Immature natural killer cell (primary cell): ENCODE data around the gene KCNK4. TPM values are rescaled to one million over a fixed set of nuclear protein-coding genes. Genes with fewer than 3 reads are reported as not detected.
"Not testable (repeated sequence)": the region's sequence is repeated elsewhere in the genome, so short reads cannot be mapped to it uniquely, and the experiment has no call there.

ENCODE experiments used
- DNase-seq, 3 donors: peaks; one replicate each; pipeline ENCODE4 v3.0.0; 2022; ENCODE audit warnings: mixed read lengths in 1 of 3
- H3K27ac Mint-ChIP-seq, 6 donors: one replicate each; pipeline ENCODE4 v1.8.0; 2020; ENCODE audit warnings: mixed read lengths in 6 of 6, mild to moderate bottlenecking in 5 of 6, inconsistent platforms in 4 of 6, moderate library complexity in 3 of 6
- H3K27me3 Mint-ChIP-seq, 3 donors: one replicate each; pipeline ENCODE4 v1.8.0; 2020 to 2021; ENCODE audit warnings: low read depth in 3 of 3, mild to moderate bottlenecking in 3 of 3, mixed read lengths in 3 of 3, moderate library complexity in 3 of 3, inconsistent platforms in 1 of 3
- H3K36me3 Mint-ChIP-seq, 3 donors: one replicate each; pipeline ENCODE4 v1.8.0; 2020; ENCODE audit warnings: mixed read lengths in 3 of 3, inconsistent platforms in 2 of 3, mild to moderate bottlenecking in 2 of 3
- H3K4me1 Mint-ChIP-seq, 2 donors: one replicate each; pipeline ENCODE4 v1.8.0; 2020; ENCODE audit warnings: inconsistent platforms in 2 of 2, mild to moderate bottlenecking in 2 of 2, mixed read lengths in 2 of 2, moderate library complexity in 1 of 2
- H3K4me3 Mint-ChIP-seq, 5 donors: one replicate each; pipeline ENCODE4 v1.8.0; 2020; ENCODE audit warnings: mild to moderate bottlenecking in 5 of 5, mixed read lengths in 5 of 5, inconsistent platforms in 3 of 5, moderate library complexity in 3 of 5
- H3K9me3 Mint-ChIP-seq, 6 donors: one replicate each; pipeline ENCODE4 v1.8.0; 2020; ENCODE audit warnings: mild to moderate bottlenecking in 6 of 6, mixed read lengths in 6 of 6, inconsistent platforms in 4 of 6, moderate library complexity in 3 of 6
- polyA plus RNA-seq, 3 donors: library from polyadenylated mRNA; unstranded; fragments of 300-500 nt; fragmentation: Illumina TruSeq; gene quantifications; one replicate each; pipeline ENCODE4 v1.2.3, GENCODE V29; 2021

Gene KCNK4
- not detected for polyA plus RNA-seq

GRCh38 chr11:64291262-64291751, at the start of gene KCNK4:
TSS of gene KCNK4 (plus strand) at chr11:64291302. CDS start at chr11:64293019, 1,717 bp downstream.
- Mint-ChIP-seq H3K27ac (no peak within 1 kb of the TSS), H3K36me3 (peaks cover 0 to 5% (median 0%) of the 10 kb centered on the region in 3 donors), H3K4me1 (peaks cover 12% of the 10 kb centered on the region in 2 donors), H3K4me3 (peak within 1 kb of the TSS; percentile 40 to 73 (median 64)), H3K27me3 (peaks cover 15 to 18% (median 18%) of the 10 kb centered on the region in 3 donors), H3K9me3 (no peaks in the 10 kb centered on the region)
- no peak for DNase-seq

- H3K9me3 Mint-ChIP-seq: no peaks in the 10 kb centered on the region
- H3K27me3 Mint-ChIP-seq: peaks cover 12 to 17% (median 15%) of the 10 kb centered on the region in 3 donors
- peaks cover 0 to 3% (median 0%) of the 10 kb centered on the region in 3 donors for H3K36me3 Mint-ChIP-seq
- no peak for DNase-seq
- peaks cover 30 to 43% of the 10 kb centered on the region in 2 donors for H3K4me1 Mint-ChIP-seq
- H3K4me3 Mint-ChIP-seq: peak overlapping the region; percentile 84 to 94 (median 85)
- H3K27ac Mint-ChIP-seq: peak overlapping the region; percentile 99 to 100 (median 99)
Observed at GRCh38 chr11:64241491-64242374, 49.4 kb upstream of the KCNK4 start.

- Mint-ChIP-seq H3K27me3 (peaks cover 12 to 19% (median 15%) of the 10 kb centered on the region in 3 donors), H3K36me3 (peaks cover 0 to 3% (median 0%) of the 10 kb centered on the region in 3 donors), H3K27ac (peak overlapping the region in 5 of 6 donors; percentile 8 to 59 (median 50)), H3K4me1 (peaks cover 36 to 52% of the 10 kb centered on the region in 2 donors), H3K4me3 (peak overlapping the region; percentile 51 to 73 (median 60)), H3K9me3 (no peaks in the 10 kb centered on the region)
- DNase-seq: no peak
Observed at GRCh38 chr11:64243236-64243854, 47.8 kb upstream of the KCNK4 start.

- H3K9me3 Mint-ChIP-seq: no peaks in the 10 kb centered on the region
- H3K36me3 Mint-ChIP-seq: peaks cover 0 to 3% (median 0%) of the 10 kb centered on the region in 3 donors
- peak overlapping the region in 3 of 6 donors; percentile 7 to 49 (median 8) for H3K27ac Mint-ChIP-seq
- DNase-seq: no peak
- peak overlapping the region in 4 of 5 donors; percentile 3 to 60 (median 34) for H3K4me3 Mint-ChIP-seq
- peaks cover 36 to 50% of the 10 kb centered on the region in 2 donors for H3K4me1 Mint-ChIP-seq
- H3K27me3 Mint-ChIP-seq: peaks cover 12 to 19% (median 15%) of the 10 kb centered on the region in 3 donors
Observed at GRCh38 chr11:64244107-64244506, 47.0 kb upstream of the KCNK4 start.

GRCh38 chr11:64244966-64245365, 46.1 kb upstream of the KCNK4 start:
- peaks cover 35 to 49% of the 10 kb centered on the region in 2 donors for H3K4me1 Mint-ChIP-seq
- H3K27me3 Mint-ChIP-seq: peaks cover 14 to 17% (median 15%) of the 10 kb centered on the region in 3 donors
- H3K27ac Mint-ChIP-seq: peak overlapping the region in 3 of 6 donors; percentile 7 to 80 (median 39)
- H3K36me3 Mint-ChIP-seq: peaks cover 0 to 3% (median 0%) of the 10 kb centered on the region in 3 donors
- H3K9me3 Mint-ChIP-seq: no peaks in the 10 kb centered on the region
- peak overlapping the region in 2 of 5 donors; percentile 75 to 81 for H3K4me3 Mint-ChIP-seq
- DNase-seq: no peak

GRCh38 chr11:64245401-64245796, 45.7 kb upstream of the KCNK4 start:
- Mint-ChIP-seq H3K27me3 (peaks cover 13 to 17% (median 14%) of the 10 kb centered on the region in 3 donors), H3K4me1 (peaks cover 30 to 44% of the 10 kb centered on the region in 2 donors), H3K36me3 (peaks cover 0 to 3% (median 0%) of the 10 kb centered on the region in 3 donors), H3K9me3 (no peaks in the 10 kb centered on the region), H3K27ac (peak overlapping the region in 5 of 6 donors; percentile 34 to 86 (median 79)), H3K4me3 (peak overlapping the region; percentile 75 to 81 (median 79))
- DNase-seq: peak; percentile 47 to 53 (median 51)

- H3K4me1 Mint-ChIP-seq: peaks cover 27 to 42% of the 10 kb centered on the region in 2 donors
- DNase-seq: peak; percentile 55 to 61 (median 57)
Observed at GRCh38 chr11:64245797-64246620, 45.1 kb upstream of the KCNK4 start.

GRCh38 chr11:64246621-64246870, 44.6 kb upstream of the KCNK4 start:
- H3K9me3 Mint-ChIP-seq, H3K36me3 Mint-ChIP-seq, H3K27me3 Mint-ChIP-seq, DNase-seq: not testable (repeated sequence)
- H3K4me3 Mint-ChIP-seq: peak overlapping the region; percentile 82 to 85 (median 84)
- H3K27ac Mint-ChIP-seq: peak overlapping the region in 1 of 6 donors; percentile 62
- peaks cover 27 to 43% of the 10 kb centered on the region in 2 donors for H3K4me1 Mint-ChIP-seq

More at GRCh38 chr11:64245797-64246620, 45.1 kb upstream of the KCNK4 start:
- Mint-ChIP-seq H3K9me3 (no peaks in the 10 kb centered on the region), H3K4me3 (peak overlapping the region; percentile 75 to 81 (median 79)), H3K27ac (peak overlapping the region; percentile 53 to 86 (median 76)), H3K36me3 (peaks cover 0 to 3% (median 0%) of the 10 kb centered on the region in 3 donors), H3K27me3 (peaks cover 9 to 11% (median 10%) of the 10 kb centered on the region in 3 donors)

- Mint-ChIP-seq H3K36me3 (peaks cover 0 to 3% (median 0%) of the 10 kb centered on the region in 3 donors), H3K27me3 (peaks cover 6 to 11% (median 9%) of the 10 kb centered on the region in 3 donors), H3K4me3 (peak within 1 kb of the TSS; percentile 82 to 85 (median 84)), H3K4me1 (peaks cover 33 to 48% of the 10 kb centered on the region in 2 donors), H3K9me3 (no peaks in the 10 kb centered on the region), H3K27ac (peak within 1 kb of the TSS; percentile 62 to 86 (median 80))
- DNase-seq: peak; percentile 70 to 75 (median 71)
Observed at GRCh38 chr11:64246871-64247728, 44.0 kb upstream of the KCNK4 start, which contains the start of gene PPP1R14B. TSS of gene PPP1R14B (minus strand) at chr11:64246943. CDS start at chr11:64246673, 270 bp downstream.

- no peak for DNase-seq
- Mint-ChIP-seq H3K27ac (peak overlapping the region in 3 of 6 donors; percentile 47 to 82 (median 65)), H3K4me3 (peak overlapping the region; percentile 68 to 78 (median 76)), H3K27me3 (peaks cover 7 to 13% (median 9%) of the 10 kb centered on the region in 3 donors), H3K36me3 (peaks cover 0 to 3% (median 0%) of the 10 kb centered on the region in 3 donors), H3K9me3 (no peaks in the 10 kb centered on the region), H3K4me1 (peaks cover 35 to 43% of the 10 kb centered on the region in 2 donors)
Observed at GRCh38 chr11:64247729-64248531, 43.2 kb upstream of the KCNK4 start.

- Mint-ChIP-seq H3K9me3 (no peaks in the 10 kb centered on the region), H3K4me3 (no peak overlapping the region), H3K4me1 (peaks cover 31 to 39% of the 10 kb centered on the region in 2 donors), H3K27ac (peak overlapping the region in 1 of 6 donors; percentile 65), H3K36me3 (no peaks in the 10 kb centered on the region), H3K27me3 (peaks cover 7 to 10% (median 8%) of the 10 kb centered on the region in 3 donors)
- DNase-seq: no peak
Observed at GRCh38 chr11:64248578-64248977, 42.5 kb upstream of the KCNK4 start.
